Inferior parietal cortex (tissue), 1 donor: ENCODE measurements around the gene ZMIZ1.

ENCODE experiments used
- DNase-seq: peaks from one replicate; pipeline ENCODE4 v3.0.0-alpha.2; 2016; ENCODE audit errors: extremely low spot score

The ZMIZ1 gene

DNA sequence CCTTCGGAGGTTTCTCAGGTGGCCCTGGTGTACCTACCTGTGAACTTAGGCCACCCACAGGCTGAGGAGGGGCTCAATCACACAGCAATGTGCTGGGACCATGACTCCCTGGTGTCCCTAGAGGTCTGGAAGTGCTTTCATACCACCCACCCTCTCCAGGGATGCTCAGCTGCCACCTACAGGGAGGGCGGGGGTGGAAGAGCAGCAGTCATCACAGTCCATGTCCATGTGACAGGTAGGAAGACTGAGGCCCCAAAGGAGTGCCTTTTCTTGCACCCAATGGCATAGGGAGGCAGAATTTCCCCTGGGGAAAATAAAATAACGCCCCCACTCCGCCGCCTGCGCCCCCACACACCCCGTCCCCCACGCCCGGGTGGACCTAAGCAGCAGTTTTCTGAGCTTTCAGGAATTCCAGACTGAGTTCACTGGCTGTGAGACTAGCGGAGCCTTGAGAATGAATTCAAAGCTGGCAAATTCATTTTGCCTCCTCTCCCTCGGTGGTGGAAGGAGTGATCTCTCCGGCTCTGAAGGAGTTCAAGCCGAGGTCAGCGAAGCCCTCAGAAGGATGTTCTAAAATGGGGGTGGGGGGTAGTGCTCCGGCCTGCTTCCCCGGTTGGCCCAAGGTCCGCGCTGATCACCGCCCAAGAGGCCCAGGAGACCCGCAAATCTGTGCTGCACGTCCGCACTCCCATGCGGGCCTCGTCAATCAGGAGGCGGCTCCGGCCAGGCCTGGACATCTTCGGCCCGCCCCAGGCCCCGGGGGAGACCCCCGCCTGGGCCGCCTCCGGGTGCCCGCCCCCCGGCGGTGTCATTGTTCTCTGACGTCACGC is 2.1 kb upstream of the ZMIZ1 start:
- no peak for DNase-seq

GRCh38 chr10:79067241-79068202 is 1.2 kb upstream of the ZMIZ1 start:
- DNase-seq = peak; percentile 78

DNA sequence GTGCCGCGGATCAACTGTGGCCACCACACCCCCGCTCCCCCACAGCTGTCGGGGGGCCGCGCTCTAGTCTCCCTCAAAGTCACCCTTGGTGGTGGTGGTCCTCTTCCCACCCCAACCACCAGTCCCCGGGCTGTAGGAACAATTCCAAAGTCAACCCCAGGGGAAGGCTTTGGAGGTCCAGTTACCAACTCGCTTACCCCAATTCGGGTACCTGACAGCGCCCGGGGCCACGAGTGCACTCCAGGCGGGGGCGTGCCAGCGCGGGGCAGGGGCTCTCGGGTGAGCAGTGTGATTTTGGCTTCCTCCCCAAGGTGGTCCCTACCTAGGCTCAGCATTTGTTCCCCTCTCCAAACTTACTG is 584 bp upstream of the ZMIZ1 start:
- no peak for DNase-seq

DNA sequence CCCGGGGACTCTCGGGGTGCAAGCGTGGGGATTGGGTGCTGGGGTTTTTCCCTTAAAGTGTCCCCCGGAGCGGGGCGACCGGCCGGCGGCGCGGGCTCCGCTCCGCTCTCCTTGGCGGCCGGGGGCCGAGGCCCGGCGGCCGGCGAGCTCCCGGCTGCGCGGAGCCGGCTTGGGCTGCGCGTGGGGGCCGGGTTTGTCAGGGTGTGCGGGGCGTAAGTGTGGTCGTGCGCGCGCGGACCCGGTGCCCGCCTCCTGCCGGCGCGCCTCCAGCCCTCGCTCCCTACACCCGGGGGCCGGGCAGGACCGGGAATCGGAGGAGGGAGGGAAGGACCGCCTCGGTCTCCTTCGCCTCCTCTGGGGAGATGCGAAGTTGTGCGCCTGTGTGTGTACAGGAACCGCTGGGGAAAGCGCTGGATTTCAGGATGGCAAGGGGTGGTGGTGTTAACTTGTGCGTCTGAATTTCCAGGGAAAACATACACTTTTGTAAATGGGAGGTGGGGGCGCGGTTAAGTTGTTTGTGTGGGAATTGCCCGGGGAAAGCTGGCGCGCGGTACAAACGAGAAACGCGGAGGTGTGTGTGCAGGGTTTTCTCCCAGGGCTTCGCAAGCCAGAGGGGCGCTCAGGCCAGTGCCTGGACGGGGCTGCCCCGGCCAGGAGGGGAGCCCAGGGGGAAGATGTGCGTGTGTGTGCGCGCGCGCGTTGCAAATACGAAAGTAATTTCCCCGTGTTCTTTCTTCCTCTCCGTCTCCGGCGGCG is 737 bp downstream of the ZMIZ1 start:
- no peak for DNase-seq

GRCh38 chr10:79070081-79070605 is 1.4 kb downstream of the ZMIZ1 start:
- DNase-seq = no peak

- peak; percentile 65 for DNase-seq
These were observed 2.0 kb downstream of the ZMIZ1 start for GRCh38 chr10:79070606-79071395.

- DNase-seq = no peak
These were observed 2.7 kb downstream of the ZMIZ1 start for GRCh38 chr10:79071396-79071923.

- no peak for DNase-seq
These were observed 3.3 kb downstream of the ZMIZ1 start for GRCh38 chr10:79072041-79072441.

GRCh38 chr10:79072994-79073645 is 4.4 kb downstream of the ZMIZ1 start:
- no peak for DNase-seq

- no peak for DNase-seq
These were observed 5.1 kb downstream of the ZMIZ1 start for GRCh38 chr10:79073784-79074432.

DNA sequence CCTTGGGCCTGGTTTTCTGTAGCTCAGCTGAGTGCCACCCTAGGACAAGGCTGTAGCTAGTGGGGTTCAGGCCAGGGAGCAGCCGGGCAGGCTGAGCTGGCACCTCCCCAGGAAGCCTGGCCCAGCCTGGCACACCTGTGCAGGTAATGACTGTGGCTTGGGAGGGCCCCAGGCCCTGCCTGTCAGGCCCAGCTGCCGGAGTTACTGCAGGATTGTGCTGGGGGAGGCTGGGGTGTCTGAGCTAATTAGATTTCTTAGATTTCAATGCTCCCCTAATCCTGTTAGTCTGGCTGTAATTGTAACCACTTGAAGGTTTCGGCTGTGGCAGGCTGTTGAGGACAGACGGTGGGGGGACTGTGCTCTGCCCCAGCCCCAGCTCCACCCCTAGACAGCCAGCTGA is 6.0 kb downstream of the ZMIZ1 start:
- no peak for DNase-seq

- DNase-seq = no peak
These were observed 6.7 kb downstream of the ZMIZ1 start for GRCh38 chr10:79075418-79075817.

DNA sequence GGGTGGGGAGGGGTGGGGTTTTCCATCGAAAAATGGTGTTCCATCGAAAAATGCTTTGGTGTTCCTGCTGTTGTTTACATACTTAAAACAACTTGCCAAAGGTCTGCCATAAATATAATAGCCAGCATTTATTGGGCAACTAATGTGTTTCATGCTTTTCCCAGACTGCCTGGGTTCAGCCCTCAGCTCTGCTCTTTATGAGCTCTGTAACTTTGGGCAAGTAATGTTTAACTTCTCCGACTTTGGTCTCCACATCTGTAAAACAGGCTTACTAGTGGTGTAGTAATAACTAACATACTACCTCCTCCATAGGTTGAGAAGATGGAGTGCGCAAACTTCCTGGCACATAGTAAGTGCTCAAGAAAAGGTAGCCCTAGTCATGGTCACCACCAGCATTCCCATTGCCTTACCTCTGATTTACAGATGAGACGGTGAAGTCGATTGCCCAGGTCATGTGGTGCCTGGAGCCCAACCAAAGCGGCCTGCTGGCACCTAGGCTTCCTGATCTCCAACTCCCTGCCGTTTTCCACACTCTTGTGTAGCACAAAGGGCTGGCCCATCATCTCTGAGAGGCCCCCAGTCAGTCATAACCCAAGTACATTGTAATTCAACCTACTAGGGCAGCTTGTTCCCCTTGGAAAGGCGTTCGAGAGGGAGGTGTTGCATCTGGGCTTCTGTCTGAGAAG is 8.9 kb downstream of the ZMIZ1 start:
- no peak for DNase-seq

DNA sequence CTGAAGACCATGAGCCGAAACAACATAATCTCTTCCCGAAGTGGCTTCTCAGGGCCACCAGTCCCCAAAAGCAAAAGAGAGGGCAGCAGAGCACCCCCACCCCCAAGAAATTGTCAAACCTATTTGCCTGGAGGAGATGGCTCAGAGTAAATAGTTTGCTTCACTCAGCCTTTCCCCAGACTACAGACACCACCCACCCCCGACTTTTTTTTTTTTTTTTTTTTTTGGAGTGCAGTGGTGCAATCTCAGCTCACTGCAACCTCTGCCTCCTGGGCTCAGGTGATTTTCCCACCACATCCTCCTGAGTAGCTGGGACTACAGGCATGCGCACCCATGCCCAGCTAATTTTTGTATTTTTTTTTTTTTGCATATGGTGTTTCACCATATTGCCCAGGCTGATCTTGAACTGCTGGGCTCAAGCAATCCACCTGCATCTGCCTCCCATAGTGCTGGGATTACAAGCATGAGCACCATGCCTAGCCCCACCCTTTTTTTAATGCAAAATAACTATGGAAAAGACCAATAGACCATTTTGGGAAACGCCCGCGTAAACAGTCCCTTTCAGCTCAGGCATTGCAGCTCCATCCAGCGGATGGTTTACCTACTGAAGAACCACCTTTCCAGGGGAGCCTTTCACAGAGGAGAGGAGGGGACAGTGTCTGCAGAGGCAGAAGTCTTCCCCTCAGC is 9.7 kb downstream of the ZMIZ1 start:
- DNase-seq = no peak

DNA sequence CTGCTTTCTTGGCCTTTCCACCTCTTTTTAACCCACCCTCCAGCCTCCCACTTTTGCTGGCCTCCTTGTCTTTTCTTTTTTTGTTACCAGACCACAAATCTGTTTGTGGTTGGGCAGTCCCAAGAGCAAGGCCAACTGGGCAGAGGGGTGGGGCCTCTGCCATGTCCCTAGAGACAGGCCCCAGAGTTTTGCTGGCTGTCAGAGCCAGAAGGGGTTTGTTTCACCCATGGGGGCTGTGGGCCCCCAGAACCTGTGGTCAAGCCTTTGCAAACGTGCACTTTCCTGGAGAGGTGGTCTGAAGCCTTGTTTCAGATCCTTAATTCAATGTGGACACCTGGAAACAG is 10.3 kb downstream of the ZMIZ1 start:
- DNase-seq = no peak

GRCh38 chr10:79079490-79080355 is 11.0 kb downstream of the ZMIZ1 start:
- DNase-seq = no peak

- DNase-seq = no peak
These were observed 12.7 kb downstream of the ZMIZ1 start for GRCh38 chr10:79081353-79082034.
